GM12891 (cell line): ENCODE measurements around the gene RAP1A.

Experiments used
- POLR2A ChIP-seq: IDR thresholded peaks from 2 replicates; pipeline ENCODE4 v1.6.1; 2011; ENCODE audit warnings: low read depth, low read length, control low read depth
- POLR2AphosphoS5 ChIP-seq: IDR thresholded peaks from 2 replicates; pipeline ENCODE4 v1.6.1; 2011; ENCODE audit warnings: low read depth, low read length, control low read depth
- TAF1 ChIP-seq: IDR thresholded peaks from 2 replicates; pipeline ENCODE4 v1.6.1; 2011; ENCODE audit warnings: low read depth, low read length, control low read depth

GRCh38 chr1:111582016-111582415 is 37.6 kb upstream of the RAP1A start:
- no peak for TF ChIP-seq POLR2A
- no peak for TF ChIP-seq POLR2AphosphoS5
- TF ChIP-seq TAF1, result no peak
